Nephron progenitor cell (in vitro differentiated cells): Measurements from ENCODE around the gene MCM6.
"Not testable (repeated sequence)": the region's sequence is repeated elsewhere in the genome, so short reads cannot be mapped to it uniquely, and the experiment has no call there.

Experiments used
- DNase-seq: peaks from one replicate; pipeline ENCODE4 v3.0.0; 2021
- H3K27ac Mint-ChIP-seq: 2 replicates; pipeline ENCODE4 v1.8.0; 2021; ENCODE audit warnings: mild to moderate bottlenecking, moderate library complexity, mixed read lengths
- H3K27me3 Mint-ChIP-seq: 2 replicates; pipeline ENCODE4 v1.8.0; 2021; ENCODE audit warnings: mild to moderate bottlenecking, low read depth, mixed read lengths; ENCODE audit not compliant: poor library complexity
- H3K36me3 Mint-ChIP-seq: 2 replicates; pipeline ENCODE4 v1.8.0; 2021; ENCODE audit warnings: low read depth, mixed read lengths
- H3K4me1 Mint-ChIP-seq: 2 replicates; pipeline ENCODE4 v1.8.0; 2021; ENCODE audit warnings: mixed read lengths
- H3K4me3 Mint-ChIP-seq: 2 replicates; pipeline ENCODE4 v1.8.0; 2021; ENCODE audit warnings: mild to moderate bottlenecking, moderate library complexity, mixed read lengths
- H3K9me3 Mint-ChIP-seq: 2 replicates; pipeline ENCODE4 v1.8.0; 2021; ENCODE audit warnings: mild to moderate bottlenecking, moderate library complexity, mixed read lengths
- CTCF ChIP-seq: fragments of 200-600 bp; sonication (generic); IDR thresholded peaks from 2 replicates; pipeline ENCODE4 v1.5.0; 2021; ENCODE audit warnings: antibody characterized with exemption

MCM6 gene

GRCh38 chr2:135894930-135895329 lies 18.7 kb upstream of the MCM6 start:
- TF ChIP-seq CTCF, result no peak
- Mint-ChIP-seq H3K27ac (no peak overlapping the region), H3K36me3 (peaks cover 18% of the 10 kb centered on the region), H3K9me3 (peaks cover 3% of the 10 kb centered on the region), H3K4me1 (peaks cover 4% of the 10 kb centered on the region), H3K4me3 (no peak overlapping the region), H3K27me3 (peaks cover 5% of the 10 kb centered on the region)
- no peak for DNase-seq

- no peak for DNase-seq
- TF ChIP-seq CTCF, result no peak
- Mint-ChIP-seq H3K36me3 (peaks cover 9% of the 10 kb centered on the region), H3K4me1 (no peaks in the 10 kb centered on the region), H3K9me3 (peaks cover 15% of the 10 kb centered on the region), H3K27ac (no peak overlapping the region), H3K27me3 (peaks cover 5% of the 10 kb centered on the region), H3K4me3 (no peak overlapping the region)
These were observed 17.1 kb upstream of the MCM6 start for GRCh38 chr2:135893374-135893794.

GRCh38 chr2:135890835-135891234 lies 14.6 kb upstream of the MCM6 start:
- Mint-ChIP-seq H3K27ac (no peak overlapping the region), H3K27me3 (peaks cover 5% of the 10 kb centered on the region), H3K4me3 (no peak overlapping the region), H3K9me3 (peaks cover 27% of the 10 kb centered on the region), H3K4me1 (peaks cover 7% of the 10 kb centered on the region), H3K36me3 (peaks cover 4% of the 10 kb centered on the region)
- no peak for DNase-seq
- no peak for TF ChIP-seq CTCF

- DNase-seq, result no peak
- H3K9me3 Mint-ChIP-seq, result peaks cover 27% of the 10 kb centered on the region
- H3K4me1 Mint-ChIP-seq, result peaks cover 12% of the 10 kb centered on the region
- H3K27me3 Mint-ChIP-seq, result peaks cover 5% of the 10 kb centered on the region
- no peak for TF ChIP-seq CTCF
- no peak overlapping the region for H3K4me3 Mint-ChIP-seq
- peaks cover 4% of the 10 kb centered on the region for H3K36me3 Mint-ChIP-seq
- no peak overlapping the region for H3K27ac Mint-ChIP-seq
These were observed 13.9 kb upstream of the MCM6 start for GRCh38 chr2:135890149-135890548.

GRCh38 chr2:135888587-135888986 lies 12.3 kb upstream of the MCM6 start:
- Mint-ChIP-seq H3K9me3 (peaks cover 24% of the 10 kb centered on the region), H3K4me1 (peaks cover 16% of the 10 kb centered on the region)
- H3K36me3 Mint-ChIP-seq, H3K27me3 Mint-ChIP-seq, H3K4me3 Mint-ChIP-seq, DNase-seq, H3K27ac Mint-ChIP-seq: not testable (repeated sequence)

- Mint-ChIP-seq H3K4me1 (peaks cover 34% of the 10 kb centered on the region), H3K36me3 (peaks cover 4% of the 10 kb centered on the region)
- TF ChIP-seq CTCF, result no peak
These were observed 9.5 kb upstream of the MCM6 start for GRCh38 chr2:135885709-135886108.

More at GRCh38 chr2:135885709-135886108, 9.5 kb upstream of the MCM6 start:
- H3K27ac Mint-ChIP-seq, result no peak overlapping the region
- peaks cover 24% of the 10 kb centered on the region for H3K9me3 Mint-ChIP-seq
- peaks cover 3% of the 10 kb centered on the region for H3K27me3 Mint-ChIP-seq
- DNase-seq, result no peak
- no peak overlapping the region for H3K4me3 Mint-ChIP-seq
